GM19467 (cell line): Measurements from ENCODE around the gene TNFRSF9.
A peak's percentile ranks its signal among the peaks of the same experiment; 100 is the strongest.
"Not testable (repeated sequence)": the region's sequence is repeated elsewhere in the genome, so short reads cannot be mapped to it uniquely, and the experiment has no call there.

Source experiments
- ATAC-seq: cut with Tn5 transposase; IDR thresholded peaks from one replicate; pipeline ENCODE4 v1.9.1; 2021; ENCODE audit warnings: mild to moderate bottlenecking, moderate library complexity; ENCODE audit not compliant: unreplicated experiment

Gene TNFRSF9

GRCh38 chr1:7961216-7962013 is 20.8 kb upstream of the TNFRSF9 start, which contains the start of gene PARK7:
Gene PARK7, plus strand, starts transcription at chr1:7961711. Its CDS starts 1,075 bp downstream, at chr1:7962786.
- peak; percentile 92 for ATAC-seq

- no peak for ATAC-seq
These were observed 20.2 kb upstream of the TNFRSF9 start for GRCh38 chr1:7960867-7961215.

- ATAC-seq, result no peak
These were observed 19.5 kb upstream of the TNFRSF9 start for GRCh38 chr1:7960165-7960564.

GRCh38 chr1:7956218-7957032 is 15.8 kb upstream of the TNFRSF9 start:
- ATAC-seq, result no peak

- ATAC-seq, result no peak
These were observed 14.0 kb upstream of the TNFRSF9 start for GRCh38 chr1:7954683-7955082.

GRCh38 chr1:7953850-7954609 is 13.4 kb upstream of the TNFRSF9 start:
- ATAC-seq, result peak; percentile 89

- ATAC-seq, result not testable (repeated sequence)
These were observed 12.2 kb upstream of the TNFRSF9 start for GRCh38 chr1:7952791-7953190.

- ATAC-seq, result no peak
These were observed 8.3 kb upstream of the TNFRSF9 start for GRCh38 chr1:7948960-7949359.

GRCh38 chr1:7943251-7943650 is 2.6 kb upstream of the TNFRSF9 start:
- no peak for ATAC-seq

- ATAC-seq, result no peak
These were observed 1.7 kb upstream of the TNFRSF9 start for GRCh38 chr1:7942214-7942921.

GRCh38 chr1:7941437-7941793 is 776 bp upstream of the TNFRSF9 start:
- no peak for ATAC-seq

GRCh38 chr1:7940034-7940433 is 605 bp downstream of the TNFRSF9 start:
- ATAC-seq, result no peak

- no peak for ATAC-seq
These were observed 2.6 kb downstream of the TNFRSF9 start for GRCh38 chr1:7938070-7938469.

- no peak for ATAC-seq
These were observed 8.0 kb downstream of the TNFRSF9 start for GRCh38 chr1:7932524-7933138.

- no peak for ATAC-seq
These were observed 9.2 kb downstream of the TNFRSF9 start for GRCh38 chr1:7931446-7931812.

- no peak for ATAC-seq
These were observed 9.8 kb downstream of the TNFRSF9 start for GRCh38 chr1:7930645-7931445.

GRCh38 chr1:7929637-7930036 is 11.0 kb downstream of the TNFRSF9 start:
- ATAC-seq, result no peak

GRCh38 chr1:7928247-7928646 is 12.4 kb downstream of the TNFRSF9 start:
- ATAC-seq, result no peak

GRCh38 chr1:7927061-7927460 is 13.6 kb downstream of the TNFRSF9 start:
- ATAC-seq, result not testable (repeated sequence)

- ATAC-seq, result no peak
These were observed 18.3 kb downstream of the TNFRSF9 start for GRCh38 chr1:7922301-7922700.
